WTC11 (cell line): ENCODE data around the gene NTN3. TPM values are rescaled to one million over a fixed set of nuclear protein-coding genes. Genes with fewer than 3 reads are reported as not detected.
A peak's percentile ranks its signal among the peaks of the same experiment; 100 is the strongest.

Experiments
- ATAC-seq: fragments of 200-7000 bp; cut with Tn5 transposase; 2 replicates; pipeline ENCODE4 v1.10.0; 2021; ENCODE audit warnings: mild to moderate bottlenecking, moderate library complexity
- CTCF ChIA-PET: fragments of 300-600 bp; sonication (Branson Sonifier 250); formaldehyde crosslinking; loops from one replicate; lab custom pipeline; 2021; ENCODE audit warnings: antibody characterized with exemption; lab: Charles Lee
- POLR2A ChIA-PET: fragments of 350-600 bp; sonication (Branson Sonifier 250); formaldehyde crosslinking; loops from one replicate; lab custom pipeline; 2021; ENCODE audit warnings: antibody characterized with exemption; lab: Charles Lee
- DNase-seq: peaks from one replicate; pipeline ENCODE4 v3.0.0; 2021; ENCODE audit warnings: low spot score
- H3K27ac Mint-ChIP-seq: 2 replicates; pipeline ENCODE4 v1.8.0; 2021; ENCODE audit warnings: mixed read lengths
- H3K27me3 Mint-ChIP-seq: 2 replicates; pipeline ENCODE4 v1.8.0; 2021; ENCODE audit warnings: low read depth, mild to moderate bottlenecking, moderate library complexity, mixed read lengths
- H3K36me3 Mint-ChIP-seq: 2 replicates; pipeline ENCODE4 v1.8.0; 2021; ENCODE audit warnings: mixed read lengths
- H3K4me1 Mint-ChIP-seq: 2 replicates; pipeline ENCODE4 v1.8.0; 2022; ENCODE audit warnings: mixed read lengths
- H3K4me3 Mint-ChIP-seq: 2 replicates; pipeline ENCODE4 v1.8.0; 2021; ENCODE audit warnings: mild to moderate bottlenecking, moderate library complexity, mixed read lengths
- H3K9me3 Mint-ChIP-seq: 2 replicates; pipeline ENCODE4 v1.8.0; 2021; ENCODE audit warnings: mixed read lengths
- AFF4 ChIP-seq: sonication (generic); formaldehyde crosslinking; IDR thresholded peaks from 2 replicates; pipeline ENCODE4 v1.8.1; 2023; ENCODE audit warnings: mild to moderate bottlenecking, missing genetic modification reagents, borderline replicate concordance
- ATF2 ChIP-seq: sonication (generic); formaldehyde crosslinking; IDR thresholded peaks from 2 replicates; pipeline ENCODE4 v1.8.1; 2022; ENCODE audit warnings: low read depth, missing genetic modification reagents, borderline replicate concordance
- ELF4 ChIP-seq: sonication (generic); formaldehyde crosslinking; IDR thresholded peaks from 2 replicates; pipeline ENCODE4 v1.8.1; 2022; ENCODE audit warnings: low read depth, mild to moderate bottlenecking, moderate library complexity, missing genetic modification reagents
- FOXK1 ChIP-seq: sonication (generic); formaldehyde crosslinking; IDR thresholded peaks from 2 replicates; pipeline ENCODE4 v1.8.0; 2022; ENCODE audit warnings: mild to moderate bottlenecking, moderate library complexity, missing genetic modification reagents
- FOXP1 ChIP-seq: sonication (generic); formaldehyde crosslinking; IDR thresholded peaks from 2 replicates; pipeline ENCODE4 v1.8.0; 2022; ENCODE audit warnings: missing genetic modification reagents, mild to moderate bottlenecking, moderate library complexity, borderline replicate concordance
- GRHL2 ChIP-seq: fragments of 250-450 bp; sonication (Bioruptor Pico); IDR thresholded peaks from 2 replicates; pipeline ENCODE4 v1.8.0; 2022; ENCODE audit warnings: mild to moderate bottlenecking, moderate library complexity; ENCODE audit not compliant: insufficient replicate concordance, severe bottlenecking
- HMGA2 ChIP-seq: fragments of 250-450 bp; sonication (Bioruptor Pico); IDR thresholded peaks from 2 replicates; pipeline ENCODE4 v1.4.0; 2021; ENCODE audit warnings: mild to moderate bottlenecking, moderate library complexity
- MLX ChIP-seq: sonication (generic); formaldehyde crosslinking; IDR thresholded peaks from 2 replicates; pipeline ENCODE4 v1.8.1; 2023; ENCODE audit warnings: mild to moderate bottlenecking, missing genetic modification reagents, moderate library complexity
- MXD4 ChIP-seq: fragments of 250-450 bp; sonication (Bioruptor Pico); IDR thresholded peaks from 2 replicates; pipeline ENCODE4 v1.8.0; 2021; ENCODE audit warnings: mild to moderate bottlenecking, moderate library complexity, borderline replicate concordance
- ZNF512 ChIP-seq: sonication (generic); formaldehyde crosslinking; IDR thresholded peaks from 2 replicates; pipeline ENCODE4 v1.8.1; 2022; ENCODE audit warnings: missing genetic modification reagents, borderline replicate concordance
- ZSCAN18 ChIP-seq: fragments of 250-450 bp; sonication (Bioruptor Pico); IDR thresholded peaks from 2 replicates; pipeline ENCODE4 v2.1.2; 2022; ENCODE audit warnings: mild to moderate bottlenecking, moderate library complexity
- total RNA-seq: library from RNA; stranded (reverse); gene quantifications from 3 replicates; pipeline ENCODE4 v1.2.3, GENCODE V29; 2021

Gene NTN3
- total RNA-seq, 1 experiment from 2014 or later, result 0.92 TPM

GRCh38 chr16:2470234-2470601 lies 879 bp upstream of the NTN3 start:
- no peak for ATAC-seq
- H3K4me1 Mint-ChIP-seq, result peaks cover 19% of the 10 kb centered on the region
- no peak overlapping the region for H3K27ac Mint-ChIP-seq
- TF ChIP-seq GRHL2 (no peak), ELF4 (no peak), FOXK1 (no peak), AFF4 (CRISPR knock-in tag) (no peak), MLX (no peak), MXD4 (CRISPR knock-in tag) (no peak), ATF2 (CRISPR knock-in tag) (no peak)
- POLR2A ChIA-PET, result interaction anchor here (0.8 to 3.3 kb wide), 3 partner anchors 11 to 61 kb away, joined by 3 to 15 read pairs (median 3); partner anchors contain the start of genes CEMP1 and TEDC2
- no peaks in the 10 kb centered on the region for H3K9me3 Mint-ChIP-seq
- no peak for DNase-seq
- H3K36me3 Mint-ChIP-seq, result no peaks in the 10 kb centered on the region
- H3K4me3 Mint-ChIP-seq, result peak overlapping the region; percentile 42
- peaks cover 38% of the 10 kb centered on the region for H3K27me3 Mint-ChIP-seq
- CTCF ChIA-PET, result interaction anchor here (1.3 to 5.9 kb wide), 3 partner anchors 31 to 275 kb away, joined by 3 to 53 read pairs (median 4); no protein-coding TSS in a partner anchor

- Mint-ChIP-seq H3K36me3 (no peaks in the 10 kb centered on the region), H3K4me1 (peaks cover 19% of the 10 kb centered on the region)
- DNase-seq (no peak), ATAC-seq (no peak)
- POLR2A ChIA-PET, result interaction anchor here (0.8 to 3.3 kb wide), 3 partner anchors 11 to 61 kb away, joined by 3 to 15 read pairs (median 3); partner anchors contain the start of genes CEMP1 and TEDC2
- TF ChIP-seq ZSCAN18 (CRISPR knock-in tag), result no peak
- TF ChIP-seq FOXP1 (CRISPR knock-in tag), result no peak
- no peak for TF ChIP-seq ZNF512 (CRISPR knock-in tag)
- TF ChIP-seq HMGA2 (CRISPR knock-in tag), result no peak
- TF ChIP-seq, all 79 proteins: peak for 0
- CTCF ChIA-PET, result interaction anchor here (0.8 to 5.9 kb wide), 5 partner anchors 11 to 276 kb away, joined by 3 to 53 read pairs (median 4); partner anchors contain the start of gene TEDC2
- H3K4me3 Mint-ChIP-seq, result peak overlapping the region; percentile 42
- H3K27ac Mint-ChIP-seq, result no peak overlapping the region
- H3K9me3 Mint-ChIP-seq, result no peaks in the 10 kb centered on the region
- H3K27me3 Mint-ChIP-seq, result peaks cover 38% of the 10 kb centered on the region
Observed at GRCh38 chr16:2470603-2471015, 488 bp upstream of the NTN3 start.
